Stimulated activated effector memory CD8-positive, alpha-beta T cell treated with anti-CD3 and anti-CD28 coated beads, Interleukin-12 subunit alpha, Interleukin-12 subunit beta, amount 100 ng/mL, for 72 hours (primary cell): Measurements from ENCODE around the gene TSC22D3.
A peak's percentile ranks its signal among the peaks of the same experiment; 100 is the strongest.
"Not testable (repeated sequence)": the region's sequence is repeated elsewhere in the genome, so short reads cannot be mapped to it uniquely, and the experiment has no call there.

Source experiments
- ATAC-seq: fragments of 150-1000 bp; cut with Tn5 transposase; 2 replicates; pipeline ENCODE4 v1.10.0; 2021
- DNase-seq, 2 donors: peaks; one replicate each; pipeline ENCODE4 v3.0.0; 2021 to 2022; ENCODE audit warnings: low spot score in 2 of 2
- H3K27ac Mint-ChIP-seq: one replicate; pipeline ENCODE4 v1.8.0; 2022; ENCODE audit warnings: mild to moderate bottlenecking, mixed read lengths
- H3K36me3 Mint-ChIP-seq: one replicate; pipeline ENCODE4 v1.8.0; 2022; ENCODE audit warnings: mild to moderate bottlenecking, mixed read lengths
- H3K4me1 Mint-ChIP-seq: one replicate; pipeline ENCODE4 v1.8.0; 2022; ENCODE audit warnings: mixed read lengths
- H3K4me3 Mint-ChIP-seq: one replicate; pipeline ENCODE4 v1.8.0; 2022; ENCODE audit warnings: mild to moderate bottlenecking, mixed read lengths
- H3K9me3 Mint-ChIP-seq: one replicate; pipeline ENCODE4 v1.8.0; 2022; ENCODE audit warnings: mixed read lengths

Gene TSC22D3

GRCh38 chrX:107699616-107700015 lies 76.0 kb downstream of the TSC22D3 start:
- Mint-ChIP-seq H3K4me3 (no peak overlapping the region), H3K27ac (peak overlapping the region; percentile 71), H3K9me3 (no peaks in the 10 kb centered on the region), H3K36me3 (no peaks in the 10 kb centered on the region), H3K4me1 (peaks cover 19% of the 10 kb centered on the region)
- ATAC-seq (no peak), DNase-seq (no peak)

GRCh38 chrX:107691024-107691448 lies 84.6 kb downstream of the TSC22D3 start:
- H3K27ac Mint-ChIP-seq, result no peak overlapping the region
- H3K36me3 Mint-ChIP-seq, result no peaks in the 10 kb centered on the region
- peaks cover 9% of the 10 kb centered on the region for H3K4me1 Mint-ChIP-seq
- ATAC-seq (no peak), DNase-seq (no peak)
- H3K4me3 Mint-ChIP-seq, result no peak overlapping the region
- H3K9me3 Mint-ChIP-seq, result no peaks in the 10 kb centered on the region

- peaks cover 28% of the 10 kb centered on the region for H3K4me1 Mint-ChIP-seq
- no peaks in the 10 kb centered on the region for H3K9me3 Mint-ChIP-seq
- DNase-seq, result no peak
- ATAC-seq, result no peak
- no peak overlapping the region for H3K27ac Mint-ChIP-seq
- no peaks in the 10 kb centered on the region for H3K36me3 Mint-ChIP-seq
- H3K4me3 Mint-ChIP-seq, result no peak overlapping the region
Measured at GRCh38 chrX:107687445-107687844, 88.1 kb downstream of the TSC22D3 start.

GRCh38 chrX:107686792-107687191 lies 88.8 kb downstream of the TSC22D3 start:
- ATAC-seq (no peak), DNase-seq (no peak)
- Mint-ChIP-seq H3K9me3 (no peaks in the 10 kb centered on the region), H3K4me1 (peaks cover 32% of the 10 kb centered on the region), H3K27ac (no peak overlapping the region), H3K4me3 (no peak overlapping the region), H3K36me3 (no peaks in the 10 kb centered on the region)

GRCh38 chrX:107686026-107686425 lies 89.6 kb downstream of the TSC22D3 start:
- Mint-ChIP-seq H3K9me3 (no peaks in the 10 kb centered on the region), H3K27ac (no peak overlapping the region), H3K4me1 (peaks cover 34% of the 10 kb centered on the region), H3K4me3 (no peak overlapping the region), H3K36me3 (no peaks in the 10 kb centered on the region)
- DNase-seq (no peak), ATAC-seq (no peak)

- not testable (repeated sequence) for H3K4me3 Mint-ChIP-seq, H3K9me3 Mint-ChIP-seq, H3K27ac Mint-ChIP-seq, DNase-seq, H3K36me3 Mint-ChIP-seq, ATAC-seq
- peaks cover 35% of the 10 kb centered on the region for H3K4me1 Mint-ChIP-seq
Measured at GRCh38 chrX:107685586-107685985, 90.0 kb downstream of the TSC22D3 start.

GRCh38 chrX:107684956-107685385 lies 90.6 kb downstream of the TSC22D3 start:
- Mint-ChIP-seq H3K9me3 (no peaks in the 10 kb centered on the region), H3K4me3 (no peak overlapping the region), H3K36me3 (no peaks in the 10 kb centered on the region), H3K27ac (no peak overlapping the region), H3K4me1 (peaks cover 42% of the 10 kb centered on the region)
- peak; percentile 68 for ATAC-seq
- no peak for DNase-seq

GRCh38 chrX:107683931-107684330 lies 91.7 kb downstream of the TSC22D3 start:
- Mint-ChIP-seq H3K9me3 (no peaks in the 10 kb centered on the region), H3K27ac (peak overlapping the region; percentile 83), H3K4me3 (no peak overlapping the region), H3K36me3 (no peaks in the 10 kb centered on the region), H3K4me1 (peaks cover 49% of the 10 kb centered on the region)
- ATAC-seq (no peak), DNase-seq (no peak)

GRCh38 chrX:107683124-107683895 lies 92.3 kb downstream of the TSC22D3 start:
- Mint-ChIP-seq H3K4me3 (no peak overlapping the region), H3K4me1 (peaks cover 51% of the 10 kb centered on the region), H3K36me3 (no peaks in the 10 kb centered on the region), H3K9me3 (no peaks in the 10 kb centered on the region), H3K27ac (peak overlapping the region; percentile 83)
- ATAC-seq (no peak), DNase-seq (no peak)

- DNase-seq, result no peak
- H3K4me1 Mint-ChIP-seq, result peaks cover 56% of the 10 kb centered on the region
Measured at GRCh38 chrX:107682256-107682655, 93.3 kb downstream of the TSC22D3 start.

GRCh38 chrX:107678957-107679740 lies 96.4 kb downstream of the TSC22D3 start:
- Mint-ChIP-seq H3K4me3 (no peak overlapping the region), H3K36me3 (peaks cover 16% of the 10 kb centered on the region), H3K27ac (no peak overlapping the region), H3K4me1 (peaks cover 52% of the 10 kb centered on the region), H3K9me3 (no peaks in the 10 kb centered on the region)
- peak; percentile 52 for ATAC-seq
- peak in 1 of 2 donors; percentile 56 for DNase-seq

More at GRCh38 chrX:107682256-107682655, 93.3 kb downstream of the TSC22D3 start:
- H3K27ac Mint-ChIP-seq, result no peak overlapping the region
- H3K36me3 Mint-ChIP-seq, result no peaks in the 10 kb centered on the region
- H3K9me3 Mint-ChIP-seq, result no peaks in the 10 kb centered on the region
- no peak overlapping the region for H3K4me3 Mint-ChIP-seq
- ATAC-seq, result no peak

- Mint-ChIP-seq H3K9me3 (no peaks in the 10 kb centered on the region), H3K4me1 (peaks cover 54% of the 10 kb centered on the region), H3K36me3 (peaks cover 28% of the 10 kb centered on the region), H3K4me3 (no peak overlapping the region), H3K27ac (peak overlapping the region; percentile 97)
- ATAC-seq (no peak), DNase-seq (no peak)
Measured at GRCh38 chrX:107677909-107678308, 97.7 kb downstream of the TSC22D3 start.

- Mint-ChIP-seq H3K4me3 (peak overlapping the region; percentile 79), H3K27ac (peak overlapping the region; percentile 97), H3K36me3 (peaks cover 32% of the 10 kb centered on the region), H3K4me1 (peaks cover 56% of the 10 kb centered on the region), H3K9me3 (no peaks in the 10 kb centered on the region)
- ATAC-seq (no peak), DNase-seq (no peak)
Measured at GRCh38 chrX:107677501-107677901, 98.1 kb downstream of the TSC22D3 start.

- peak overlapping the region; percentile 79 for H3K4me3 Mint-ChIP-seq
- DNase-seq (peak in 1 of 2 donors; percentile 59), ATAC-seq (peak; percentile 23)
- no peaks in the 10 kb centered on the region for H3K9me3 Mint-ChIP-seq
- peaks cover 32% of the 10 kb centered on the region for H3K36me3 Mint-ChIP-seq
- H3K4me1 Mint-ChIP-seq, result peaks cover 51% of the 10 kb centered on the region
- peak overlapping the region; percentile 97 for H3K27ac Mint-ChIP-seq
Measured at GRCh38 chrX:107676559-107677378, 98.8 kb downstream of the TSC22D3 start.
